Testis (tissue), 3 donors: ENCODE data around the gene ASMTL. TPM values are rescaled to one million over a fixed set of nuclear protein-coding genes. Genes with fewer than 3 reads are reported as not detected.

ENCODE experiments used
- DNase-seq: peaks from one replicate; pipeline ENCODE4 v3.0.0-alpha.2; 2019
- H3K27ac ChIP-seq, 2 donors: fragments of 200-600 bp; sonication (generic); one replicate each; pipeline ENCODE4 v1.5.1; 2019
- H3K27me3 ChIP-seq: fragments of 200-600 bp; sonication (generic); one replicate; pipeline ENCODE4 v1.5.1; 2019
- H3K36me3 ChIP-seq: fragments of 200-600 bp; sonication (generic); one replicate; pipeline ENCODE4 v1.5.1; 2017; ENCODE audit warnings: low read depth; ENCODE audit errors: missing control alignments
- H3K4me1 ChIP-seq: fragments of 200-600 bp; sonication (generic); one replicate; pipeline ENCODE4 v1.5.1; 2019
- H3K4me3 ChIP-seq, 2 donors: fragments of 200-600 bp; sonication (generic); one replicate each; pipeline ENCODE4 v1.5.1; 2017 to 2019
- H3K9me3 ChIP-seq: fragments of 200-600 bp; sonication (generic); one replicate; pipeline ENCODE4 v1.5.1; 2017
- CTCF ChIP-seq, 3 experiments: fragments of 450-650 bp in 2 of 3; fragments of 200-600 bp in 1 of 3; sonication (generic) in 1 of 3; IDR thresholded peaks; one replicate each; pipeline ENCODE4 v1.5.1; 2016 to 2019; ENCODE audit warnings: antibody characterized with exemption in 3 of 3, mild to moderate bottlenecking in 2 of 3, moderate library complexity in 1 of 3
- POLR2A ChIP-seq: fragments of 450-650 bp; IDR thresholded peaks from one replicate; pipeline ENCODE4 v1.6.1; 2017; ENCODE audit warnings: antibody characterized with exemption, mild to moderate bottlenecking, moderate library complexity
- WGBS, 2 donors: methylation state at CpG; one replicate each; pipeline ENCODE4 v1.1.5; 2018; 5-methylcytosine and 5-hydroxymethylcytosine counted together
- intact Hi-C: fragments of 100-400 bp; cut with DNase I; formaldehyde crosslinking; loops from one replicate; pipeline ENCODE4 v1.15.1; 2023; ENCODE audit warnings: low total_unique reads
- polyA plus RNA-seq: library from polyadenylated mRNA; stranded (reverse); fragments of 350-450 nt; fragmentation: Illumina TruSeq; extraction: RNeasy Lipid Tissue Mini Kit (QIAGEN cat#74804); gene quantifications from one replicate; pipeline ENCODE4 v1.2.3, GENCODE V29; 2014; ENCODE audit warnings: low read depth, low replicate concordance; ENCODE audit not compliant: insufficient read depth
- total RNA-seq, 2 donors: library from RNA; depleted of rRNA; stranded (reverse); fragments of >200 nt; gene quantifications; one replicate each; pipeline ENCODE4 v1.2.3, GENCODE V29; 2016

ASMTL gene
- total and polyA plus RNA-seq, 3 donors from 2014 or later: 27.0 to 41.2 (median 31.0) TPM

GRCh38 chrX:1440506-1440905 lies 12.2 kb downstream of the ASMTL start:
- intact Hi-C loops: loop anchor here (10.0 kb wide), 1 partner anchor 46 kb away; the partner anchor contains the start of gene SLC25A6
- no peak for TF ChIP-seq POLR2A
- no peaks in the 10 kb centered on the region for H3K27me3 ChIP-seq
- no peak for DNase-seq
- no peaks in the 10 kb centered on the region for H3K36me3 ChIP-seq
- no peak overlapping the region for H3K4me3 ChIP-seq
- no peaks in the 10 kb centered on the region for H3K4me1 ChIP-seq
- H3K9me3 ChIP-seq: no peaks in the 10 kb centered on the region
- no peak overlapping the region for H3K27ac ChIP-seq
- WGBS, 2 donors: 96 to 98% methylated on average over 6 of the region's 6 CpGs

GRCh38 chrX:1435241-1435895 lies 17.3 kb downstream of the ASMTL start:
- intact Hi-C loops: no loop called here
- Histone ChIP-seq H3K9me3 (no peaks in the 10 kb centered on the region), H3K27me3 (no peaks in the 10 kb centered on the region), H3K4me1 (no peaks in the 10 kb centered on the region), H3K27ac (no peak overlapping the region), H3K36me3 (no peaks in the 10 kb centered on the region), H3K4me3 (no peak overlapping the region)
- DNase-seq: peak; percentile 11
- TF ChIP-seq CTCF (IDR thresholded peaks at IDR 0.05) (no peak), POLR2A (no peak)
- 93 to 98% methylated on average over 17 to 20 of the region's 20 CpGs for WGBS, 2 donors

GRCh38 chrX:1434871-1435240 lies 17.9 kb downstream of the ASMTL start:
- 91 to 93% methylated on average over 20 to 21 of the region's 22 CpGs for WGBS, 2 donors
- DNase-seq: no peak

GRCh38 chrX:1433646-1434357 lies 18.9 kb downstream of the ASMTL start:
- intact Hi-C loops: no loop called here
- H3K4me3 ChIP-seq: no peak overlapping the region
- DNase-seq: no peak
- WGBS, 2 donors: 91 to 96% methylated on average over 12 to 19 of the region's 19 CpGs
- no peak overlapping the region for H3K27ac ChIP-seq
- no peaks in the 10 kb centered on the region for H3K4me1 ChIP-seq
- H3K9me3 ChIP-seq: no peaks in the 10 kb centered on the region
- no peaks in the 10 kb centered on the region for H3K36me3 ChIP-seq
- no peaks in the 10 kb centered on the region for H3K27me3 ChIP-seq
- TF ChIP-seq CTCF (IDR thresholded peaks at IDR 0.05): no peak
- no peak for TF ChIP-seq POLR2A

More at GRCh38 chrX:1434871-1435240, 17.9 kb downstream of the ASMTL start:
- no peaks in the 10 kb centered on the region for H3K27me3 ChIP-seq
- no peak overlapping the region for H3K27ac ChIP-seq
- no peaks in the 10 kb centered on the region for H3K36me3 ChIP-seq
- H3K4me1 ChIP-seq: no peaks in the 10 kb centered on the region
- TF ChIP-seq CTCF (IDR thresholded peaks at IDR 0.05): no peak
- TF ChIP-seq POLR2A: no peak
- intact Hi-C loops: no loop called here
- H3K4me3 ChIP-seq: no peak overlapping the region
- H3K9me3 ChIP-seq: no peaks in the 10 kb centered on the region

GRCh38 chrX:1430451-1430850 lies 22.3 kb downstream of the ASMTL start:
- TF ChIP-seq CTCF (IDR thresholded peaks at IDR 0.05) (no peak), POLR2A (no peak)
- Histone ChIP-seq H3K27me3 (no peaks in the 10 kb centered on the region), H3K4me1 (no peaks in the 10 kb centered on the region), H3K9me3 (no peaks in the 10 kb centered on the region), H3K27ac (no peak overlapping the region), H3K36me3 (no peaks in the 10 kb centered on the region), H3K4me3 (no peak overlapping the region)
- DNase-seq: no peak
- WGBS, 2 donors: 87 to 96% methylated on average over 10 of the region's 10 CpGs
- intact Hi-C loops: no loop called here
